Measurements from ENCODE around the gene C20orf144. TPM values are rescaled to one million over a fixed set of nuclear protein-coding genes. Genes with fewer than 3 reads are reported as not detected.

C20orf144 gene
- total RNA-seq, 1 experiment from 2014 or later: not detected

GRCh38 chr20:33651562-33652048 lies 10.5 kb upstream of the C20orf144 start:
- intact Hi-C loops (cut with micrococcal nuclease; ENCODE audit: unreplicated experiment) (loop anchor here (5.0 kb wide), 1 partner anchor 194 kb away; no protein-coding TSS in a partner anchor), in situ Hi-C loops (cut with HindIII; ENCODE audit: low pct_unique_long_range_greater_than_20kb, low sequenced_read_pairs) (no loop called here)
- no TSS peak for BruUV-seq (replicated peaks)
- Histone ChIP-seq H3K4me1 (ENCODE audit: control insufficient read depth, insufficient read depth, low read length) (peaks cover 15% of the 10 kb centered on the region), H3K27ac (ENCODE audit: low read length) (no peak overlapping the region), H3K4me3 (ENCODE audit: low read depth in 2 of 2, low read length in 2 of 2) (no peak overlapping the region), H3K9me3 (ENCODE audit: control insufficient read depth, insufficient read depth, low read depth, low read length) (no peaks in the 10 kb centered on the region), H3K36me3 (ENCODE audit: control insufficient read depth, insufficient read depth, low read length) (no peaks in the 10 kb centered on the region), H3K27me3 (ENCODE audit: control insufficient read depth, insufficient read depth, low read length) (no peaks in the 10 kb centered on the region)
- ChIA-PET CTCF (interaction anchor here (0.6 kb wide), 1 partner anchor 803 kb away, joined by 6 read pairs; no protein-coding TSS in a partner anchor), POLR2A (interaction anchor here (0.6 kb wide), 1 partner anchor 258 kb away, joined by 3 read pairs; no protein-coding TSS in a partner anchor)
- TF ChIP-seq REST (IDR thresholded peaks at IDR 0.05; ENCODE audit: insufficient read depth in 1 of 2, low read depth in 2 of 2, low read length in 1 of 2) (no peak), SIN3A (IDR thresholded peaks at IDR 0.05; ENCODE audit: borderline replicate concordance, insufficient read depth, low read depth, low read length) (no peak), TCF7L2 (IDR thresholded peaks at IDR 0.05; ENCODE audit: low read depth, low read length) (no peak), CTCF (IDR thresholded peaks at IDR 0.05) (no peak), POLR2AphosphoS5 (IDR thresholded peaks at IDR 0.05; ENCODE audit: low read depth, low read length) (no peak)
- no peak for DNase-seq (ENCODE audit: low read depth, low spot score)
- ATAC-seq: no peak

GRCh38 chr20:33653218-33653899 lies 8.8 kb upstream of the C20orf144 start:
- H3K27me3 ChIP-seq (ENCODE audit: control insufficient read depth, insufficient read depth, low read length): no peaks in the 10 kb centered on the region
- POLR2A ChIA-PET: no interaction called here
- no peaks in the 10 kb centered on the region for H3K36me3 ChIP-seq (ENCODE audit: control insufficient read depth, insufficient read depth, low read length)
- in situ Hi-C loops (cut with HindIII; ENCODE audit: low pct_unique_long_range_greater_than_20kb, low sequenced_read_pairs): no loop called here
- H3K4me3 ChIP-seq (ENCODE audit: low read depth in 2 of 2, low read length in 2 of 2): no peak overlapping the region
- H3K9me3 ChIP-seq (ENCODE audit: control insufficient read depth, insufficient read depth, low read depth, low read length): no peaks in the 10 kb centered on the region
- DNase-seq (ENCODE audit: low read depth, low spot score): peak; percentile 55
- intact Hi-C loops (cut with micrococcal nuclease; ENCODE audit: unreplicated experiment): loop anchor here (5.0 kb wide), 1 partner anchor 196 kb away; no protein-coding TSS in a partner anchor
- no peak overlapping the region for H3K27ac ChIP-seq (ENCODE audit: low read length)
- BruUV-seq (replicated peaks): TSS peak; percentile 34
- CTCF ChIA-PET: interaction anchor here (0.9 to 1.0 kb wide), 4 partner anchors 89 to 391 kb away, joined by 3 to 4 read pairs (median 4); no protein-coding TSS in a partner anchor
- TF ChIP-seq REST (IDR thresholded peaks at IDR 0.05; ENCODE audit: insufficient read depth in 1 of 2, low read depth in 2 of 2, low read length in 1 of 2) (no peak), CTCF (IDR thresholded peaks at IDR 0.05) (peak; percentile 90; the same call in 1 of the 2 replicates), POLR2AphosphoS5 (IDR thresholded peaks at IDR 0.05; ENCODE audit: low read depth, low read length) (peak; percentile 64)
- ATAC-seq: peak; percentile 83
- H3K4me1 ChIP-seq (ENCODE audit: control insufficient read depth, insufficient read depth, low read length): peaks cover 4% of the 10 kb centered on the region
